Neural crest cell (in vitro differentiated cells): ENCODE results near the gene RAB1B. TPM values are rescaled to one million over a fixed set of nuclear protein-coding genes. Genes with fewer than 3 reads are reported as not detected.

ENCODE experiments used
- DNase-seq: peaks from one replicate; pipeline ENCODE4 v3.0.0; 2021; ENCODE audit warnings: low read depth, mixed read lengths, low spot score
- H3K27ac Mint-ChIP-seq: one replicate; pipeline ENCODE4 v1.8.0; 2021; ENCODE audit warnings: mild to moderate bottlenecking, mixed read lengths; ENCODE audit not compliant: unreplicated experiment
- H3K27me3 Mint-ChIP-seq: 2 replicates; pipeline ENCODE4 v1.8.0; 2021; ENCODE audit warnings: low read depth, mild to moderate bottlenecking, mixed read lengths
- H3K36me3 Mint-ChIP-seq: 2 replicates; pipeline ENCODE4 v1.8.0; 2021; ENCODE audit warnings: low read depth, mild to moderate bottlenecking, mixed read lengths
- H3K4me1 Mint-ChIP-seq: 2 replicates; pipeline ENCODE4 v1.8.0; 2021; ENCODE audit warnings: mixed read lengths
- H3K4me3 Mint-ChIP-seq: one replicate; pipeline ENCODE4 v1.8.0; 2021; ENCODE audit warnings: mild to moderate bottlenecking, mixed read lengths
- H3K9me3 Mint-ChIP-seq: 2 replicates; pipeline ENCODE4 v1.8.0; 2021; ENCODE audit warnings: mixed read lengths
- CTCF ChIP-seq: fragments of 200-600 bp; sonication (generic); conservative IDR thresholded peaks from 2 replicates; pipeline ENCODE4 v1.5.0; 2021; ENCODE audit warnings: antibody characterized with exemption, mild to moderate bottlenecking
- total RNA-seq: library from RNA; stranded (reverse); gene quantifications from 2 replicates; pipeline ENCODE4 v1.2.1, GENCODE V29; 2021

The RAB1B gene
- total RNA-seq, 1 donor from 2014 or later: 116 TPM

GRCh38 chr11:66283461-66284105 lies 15.1 kb downstream of the RAB1B start:
- Mint-ChIP-seq H3K27ac (no peak overlapping the region), H3K36me3 (no peaks in the 10 kb centered on the region), H3K27me3 (peaks cover 17% of the 10 kb centered on the region), H3K9me3 (no peaks in the 10 kb centered on the region), H3K4me1 (peaks cover 51% of the 10 kb centered on the region), H3K4me3 (peak overlapping the region; percentile 90)
- no peak for TF ChIP-seq CTCF
- no peak for DNase-seq

- TF ChIP-seq CTCF: no peak
- Mint-ChIP-seq H3K27me3 (peaks cover 18% of the 10 kb centered on the region), H3K4me3 (peak overlapping the region; percentile 61), H3K36me3 (no peaks in the 10 kb centered on the region), H3K9me3 (no peaks in the 10 kb centered on the region), H3K4me1 (peaks cover 48% of the 10 kb centered on the region), H3K27ac (no peak overlapping the region)
- DNase-seq: no peak
These were observed 16.2 kb downstream of the RAB1B start for GRCh38 chr11:66284526-66285078.

- H3K27me3 Mint-ChIP-seq: peaks cover 26% of the 10 kb centered on the region
- TF ChIP-seq CTCF: no peak
- peaks cover 48% of the 10 kb centered on the region for H3K4me1 Mint-ChIP-seq
- no peak for DNase-seq
- no peaks in the 10 kb centered on the region for H3K9me3 Mint-ChIP-seq
- no peaks in the 10 kb centered on the region for H3K36me3 Mint-ChIP-seq
- H3K4me3 Mint-ChIP-seq: peak overlapping the region; percentile 80
- H3K27ac Mint-ChIP-seq: peak overlapping the region; percentile 78
These were observed 17.0 kb downstream of the RAB1B start for GRCh38 chr11:66285250-66285947.

GRCh38 chr11:66286699-66287098 lies 18.3 kb downstream of the RAB1B start:
- Mint-ChIP-seq H3K9me3 (no peaks in the 10 kb centered on the region), H3K27ac (no peak overlapping the region), H3K4me1 (peaks cover 44% of the 10 kb centered on the region), H3K4me3 (peak overlapping the region; percentile 85), H3K36me3 (no peaks in the 10 kb centered on the region), H3K27me3 (peaks cover 27% of the 10 kb centered on the region)
- DNase-seq: no peak
- TF ChIP-seq CTCF: no peak

- TF ChIP-seq CTCF: no peak
- DNase-seq: no peak
- Mint-ChIP-seq H3K4me1 (peaks cover 38% of the 10 kb centered on the region), H3K27ac (no peak overlapping the region), H3K27me3 (peaks cover 28% of the 10 kb centered on the region), H3K4me3 (peak overlapping the region; percentile 85), H3K36me3 (no peaks in the 10 kb centered on the region), H3K9me3 (no peaks in the 10 kb centered on the region)
These were observed 18.9 kb downstream of the RAB1B start for GRCh38 chr11:66287211-66287888.
